ENCODE measurements around the gene AOPEP.

AOPEP gene

DNA sequence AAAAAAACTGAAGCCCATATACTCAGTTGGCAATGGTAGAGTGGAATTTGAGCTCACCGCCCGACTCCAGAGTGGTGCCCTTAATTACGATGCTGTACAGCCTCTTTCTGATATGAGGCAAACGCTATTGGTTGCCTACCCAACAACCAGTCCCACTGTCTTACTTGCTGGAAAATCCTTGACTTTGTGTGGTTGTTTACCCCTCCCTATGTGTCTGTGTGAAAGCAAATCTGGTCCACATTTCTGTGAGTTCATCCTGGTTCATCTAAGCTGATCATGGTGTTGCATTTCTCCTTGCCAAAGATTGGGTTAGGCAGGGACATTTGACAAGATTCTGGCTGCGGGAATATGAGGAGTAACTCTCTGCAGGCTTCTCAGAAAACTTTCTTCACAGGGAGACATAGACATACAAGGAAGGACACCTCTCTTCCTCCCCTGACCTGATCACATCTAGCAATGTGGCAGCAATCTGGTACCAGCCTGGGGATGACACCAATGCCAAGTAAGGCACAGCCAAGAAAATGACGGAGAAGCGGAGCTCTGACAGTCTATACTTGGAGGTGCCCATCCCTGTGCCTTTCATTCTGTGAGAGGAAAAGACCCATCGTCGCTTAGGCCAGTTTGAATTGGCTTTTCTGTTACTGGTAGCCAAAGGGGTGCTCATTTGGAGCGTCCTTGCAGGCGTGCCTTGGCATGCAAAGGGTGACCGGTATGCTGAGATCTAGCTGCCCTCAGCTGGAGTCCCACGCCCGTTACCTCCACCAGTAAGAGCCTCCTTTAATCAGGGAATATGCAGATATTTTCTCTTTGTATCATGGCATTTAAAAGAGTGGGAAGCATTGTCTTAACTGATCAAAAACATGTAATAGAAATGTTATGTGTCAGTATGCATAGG lies 124.3 kb downstream of the AOPEP start:
- Histone ChIP-seq H3K27ac (ENCODE audit: low read length) (no peak overlapping the region), H3K79me2 (ENCODE audit: low read length) (no peaks in the 10 kb centered on the region), H3K27me3 (ENCODE audit: low read depth, low read length) (no peaks in the 10 kb centered on the region), H4K20me1 (ENCODE audit: insufficient read depth, low read length) (no peaks in the 10 kb centered on the region), H2AFZ (ENCODE audit: low read depth, low read length) (no peak overlapping the region), H3K36me3 (replicated peaks; ENCODE audit: low read depth, low read length) (no peaks in the 10 kb centered on the region), H3K4me2 (ENCODE audit: low read length) (no peak overlapping the region), H3K4me1 (ENCODE audit: low read length) (no peaks in the 10 kb centered on the region), H3K9ac (ENCODE audit: low read length) (no peak overlapping the region), H3K9me3 (ENCODE audit: insufficient read depth, low read length) (no peaks in the 10 kb centered on the region), H3K4me3 (ENCODE audit: low read length) (no peak overlapping the region)
- TF ChIP-seq, protein P1, sequence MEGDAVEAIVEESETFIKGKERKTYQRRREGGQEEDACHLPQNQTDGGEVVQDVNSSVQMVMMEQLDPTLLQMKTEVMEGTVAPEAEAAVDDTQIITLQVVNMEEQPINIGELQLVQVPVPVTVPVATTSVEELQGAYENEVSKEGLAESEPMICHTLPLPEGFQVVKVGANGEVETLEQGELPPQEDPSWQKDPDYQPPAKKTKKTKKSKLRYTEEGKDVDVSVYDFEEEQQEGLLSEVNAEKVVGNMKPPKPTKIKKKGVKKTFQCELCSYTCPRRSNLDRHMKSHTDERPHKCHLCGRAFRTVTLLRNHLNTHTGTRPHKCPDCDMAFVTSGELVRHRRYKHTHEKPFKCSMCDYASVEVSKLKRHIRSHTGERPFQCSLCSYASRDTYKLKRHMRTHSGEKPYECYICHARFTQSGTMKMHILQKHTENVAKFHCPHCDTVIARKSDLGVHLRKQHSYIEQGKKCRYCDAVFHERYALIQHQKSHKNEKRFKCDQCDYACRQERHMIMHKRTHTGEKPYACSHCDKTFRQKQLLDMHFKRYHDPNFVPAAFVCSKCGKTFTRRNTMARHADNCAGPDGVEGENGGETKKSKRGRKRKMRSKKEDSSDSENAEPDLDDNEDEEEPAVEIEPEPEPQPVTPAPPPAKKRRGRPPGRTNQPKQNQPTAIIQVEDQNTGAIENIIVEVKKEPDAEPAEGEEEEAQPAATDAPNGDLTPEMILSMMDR (IDR thresholded peaks at IDR 0.05; ENCODE audit: low read depth, low read length), result no peak
- no peak for TF ChIP-seq EZH2phosphoT487 (IDR thresholded peaks at IDR 0.05; ENCODE audit: low read depth)

DNA sequence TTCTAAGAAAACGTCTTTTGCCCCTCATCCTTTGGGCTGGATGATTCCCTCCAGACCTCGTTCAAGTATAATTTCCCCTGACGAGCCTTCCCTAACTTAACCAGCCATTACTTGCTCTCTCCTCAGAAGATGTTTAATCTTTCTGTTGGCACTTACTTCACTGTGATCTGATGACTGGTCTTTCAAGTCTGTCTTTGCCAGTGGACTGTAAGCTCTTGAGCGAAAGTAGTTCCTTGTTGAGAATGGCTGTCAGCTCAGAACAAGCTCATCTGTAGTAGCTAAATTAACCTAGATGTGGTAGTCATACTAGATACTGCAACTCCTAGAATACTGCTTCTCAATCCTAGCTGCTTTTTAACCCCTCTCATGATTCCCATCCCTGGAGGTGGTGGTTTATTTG lies 125.0 kb downstream of the AOPEP start:
- Histone ChIP-seq H3K36me3 (replicated peaks; ENCODE audit: low read depth, low read length) (no peaks in the 10 kb centered on the region), H3K4me3 (ENCODE audit: low read length) (no peak overlapping the region), H3K4me1 (ENCODE audit: low read length) (no peaks in the 10 kb centered on the region), H4K20me1 (ENCODE audit: insufficient read depth, low read length) (no peaks in the 10 kb centered on the region), H2AFZ (ENCODE audit: low read depth, low read length) (no peak overlapping the region), H3K79me2 (ENCODE audit: low read length) (no peaks in the 10 kb centered on the region), H3K9me3 (ENCODE audit: insufficient read depth, low read length) (no peaks in the 10 kb centered on the region), H3K27ac (ENCODE audit: low read length) (no peak overlapping the region), H3K27me3 (ENCODE audit: low read depth, low read length) (no peaks in the 10 kb centered on the region), H3K4me2 (ENCODE audit: low read length) (no peak overlapping the region), H3K9ac (ENCODE audit: low read length) (no peak overlapping the region)
- no peak for TF ChIP-seq EZH2phosphoT487 (IDR thresholded peaks at IDR 0.05; ENCODE audit: low read depth)
- TF ChIP-seq, protein P1 (IDR thresholded peaks at IDR 0.05; ENCODE audit: low read depth, low read length), result no peak

DNA sequence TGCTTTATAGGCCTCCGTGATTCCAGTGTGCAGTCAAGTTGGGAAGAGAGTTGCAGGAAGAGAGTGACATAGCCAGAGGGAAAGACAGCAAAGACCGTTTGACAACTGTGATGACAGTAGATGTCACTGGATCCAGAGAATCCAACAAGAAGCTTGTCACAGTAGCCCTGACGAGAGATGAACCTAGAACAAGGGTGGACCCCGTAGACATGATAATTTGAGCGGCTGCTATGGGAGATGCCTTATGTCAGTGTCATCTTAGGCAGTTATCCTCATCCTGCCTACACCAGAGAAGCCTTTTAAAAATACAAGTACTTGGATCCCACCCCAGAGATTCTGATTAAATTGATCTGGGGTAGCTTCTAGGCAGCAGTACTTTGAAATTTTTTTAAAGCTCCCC lies 125.4 kb downstream of the AOPEP start:
- no peaks in the 10 kb centered on the region for H4K20me1 ChIP-seq (ENCODE audit: insufficient read depth, low read length)
- no peak overlapping the region for H2AFZ ChIP-seq (ENCODE audit: low read depth, low read length)
- no peak overlapping the region for H3K9ac ChIP-seq (ENCODE audit: low read length)
- H3K9me3 ChIP-seq (ENCODE audit: insufficient read depth, low read length), result no peaks in the 10 kb centered on the region
- no peaks in the 10 kb centered on the region for H3K36me3 ChIP-seq (replicated peaks; ENCODE audit: low read depth, low read length)
- H3K79me2 ChIP-seq (ENCODE audit: low read length), result no peaks in the 10 kb centered on the region
- H3K27me3 ChIP-seq (ENCODE audit: low read depth, low read length), result no peaks in the 10 kb centered on the region
- H3K4me1 ChIP-seq (ENCODE audit: low read length), result no peaks in the 10 kb centered on the region
- no peak for TF ChIP-seq EZH2phosphoT487 (IDR thresholded peaks at IDR 0.05; ENCODE audit: low read depth)
- TF ChIP-seq, protein P1 (IDR thresholded peaks at IDR 0.05; ENCODE audit: low read depth, low read length), result no peak
- H3K27ac ChIP-seq (ENCODE audit: low read length), result no peak overlapping the region
- H3K4me3 ChIP-seq (ENCODE audit: low read length), result no peak overlapping the region
- no peak overlapping the region for H3K4me2 ChIP-seq (ENCODE audit: low read length)

DNA sequence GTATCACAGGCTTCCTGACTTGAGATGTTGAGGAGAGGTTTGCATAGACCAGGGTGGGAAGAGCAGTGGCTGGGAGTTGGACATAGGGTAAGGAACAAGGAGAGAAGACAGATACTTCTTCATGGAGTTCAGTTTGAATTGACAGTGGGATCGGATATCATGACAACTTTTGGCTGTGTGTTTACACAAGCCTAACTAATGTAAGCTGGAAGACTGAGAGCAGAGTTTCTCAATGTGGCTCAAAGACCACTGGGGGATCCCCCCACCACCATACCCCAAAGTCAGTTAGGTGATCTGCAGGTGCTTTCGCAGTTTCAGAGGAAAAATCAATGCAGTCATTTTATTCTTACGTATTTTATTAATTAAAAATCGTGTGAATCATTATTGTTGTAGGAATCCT lies 125.9 kb downstream of the AOPEP start:
- Histone ChIP-seq H4K20me1 (ENCODE audit: insufficient read depth, low read length) (no peaks in the 10 kb centered on the region), H3K27ac (ENCODE audit: low read length) (no peak overlapping the region), H3K9ac (ENCODE audit: low read length) (no peak overlapping the region), H3K27me3 (ENCODE audit: low read depth, low read length) (no peaks in the 10 kb centered on the region), H3K36me3 (replicated peaks; ENCODE audit: low read depth, low read length) (no peaks in the 10 kb centered on the region), H3K9me3 (ENCODE audit: insufficient read depth, low read length) (no peaks in the 10 kb centered on the region), H3K4me2 (ENCODE audit: low read length) (no peak overlapping the region), H3K4me3 (ENCODE audit: low read length) (no peak overlapping the region), H3K4me1 (ENCODE audit: low read length) (no peaks in the 10 kb centered on the region), H2AFZ (ENCODE audit: low read depth, low read length) (no peak overlapping the region), H3K79me2 (ENCODE audit: low read length) (no peaks in the 10 kb centered on the region)
- TF ChIP-seq EZH2phosphoT487 (IDR thresholded peaks at IDR 0.05; ENCODE audit: low read depth), result no peak
- TF ChIP-seq, protein P1 (IDR thresholded peaks at IDR 0.05; ENCODE audit: low read depth, low read length), result no peak

All from OCI-LY3 (cell line).